ENCODE data around the gene AIRE.

DNA sequence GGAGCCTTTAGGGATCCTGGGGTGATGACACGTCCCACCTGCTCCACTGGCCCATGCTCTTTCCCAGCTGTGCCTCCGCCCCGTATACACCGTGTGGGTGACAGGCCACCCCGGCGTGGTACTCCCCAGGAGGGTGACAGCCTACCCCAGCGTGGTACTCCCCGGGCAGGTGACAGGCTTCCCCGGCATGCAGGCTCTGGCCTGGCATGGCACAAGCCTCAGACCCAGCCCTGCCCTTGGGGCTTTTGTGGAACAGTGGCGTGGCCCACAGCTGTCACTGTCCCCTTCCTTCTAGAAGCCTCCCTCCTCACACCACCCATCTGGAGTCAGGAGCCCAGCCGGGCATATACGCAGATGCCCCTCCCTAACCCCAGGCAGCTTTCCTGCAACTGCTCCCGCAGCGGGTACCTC, 9.5 kb downstream of the AIRE start:
- TF ChIP-seq EGR1 (IDR thresholded peaks at IDR 0.05) (no peak), CEBPB (IDR thresholded peaks at IDR 0.05) (no peak), EP300 (IDR thresholded peaks at IDR 0.05; ENCODE audit: borderline replicate concordance) (no peak), FOXM1 (IDR thresholded peaks at IDR 0.05; ENCODE audit: borderline replicate concordance, low read depth) (no peak), CREB1 (IDR thresholded peaks at IDR 0.05; ENCODE audit: low read depth) (no peak), RAD21 (IDR thresholded peaks at IDR 0.05; ENCODE audit: low read depth) (no peak), NFIC (IDR thresholded peaks at IDR 0.05) (no peak), TAF1 (IDR thresholded peaks at IDR 0.05; ENCODE audit: low read depth) (no peak), TCF12 (IDR thresholded peaks at IDR 0.05; ENCODE audit: low read depth) (no peak)
- TF ChIP-seq, protein P1, sequence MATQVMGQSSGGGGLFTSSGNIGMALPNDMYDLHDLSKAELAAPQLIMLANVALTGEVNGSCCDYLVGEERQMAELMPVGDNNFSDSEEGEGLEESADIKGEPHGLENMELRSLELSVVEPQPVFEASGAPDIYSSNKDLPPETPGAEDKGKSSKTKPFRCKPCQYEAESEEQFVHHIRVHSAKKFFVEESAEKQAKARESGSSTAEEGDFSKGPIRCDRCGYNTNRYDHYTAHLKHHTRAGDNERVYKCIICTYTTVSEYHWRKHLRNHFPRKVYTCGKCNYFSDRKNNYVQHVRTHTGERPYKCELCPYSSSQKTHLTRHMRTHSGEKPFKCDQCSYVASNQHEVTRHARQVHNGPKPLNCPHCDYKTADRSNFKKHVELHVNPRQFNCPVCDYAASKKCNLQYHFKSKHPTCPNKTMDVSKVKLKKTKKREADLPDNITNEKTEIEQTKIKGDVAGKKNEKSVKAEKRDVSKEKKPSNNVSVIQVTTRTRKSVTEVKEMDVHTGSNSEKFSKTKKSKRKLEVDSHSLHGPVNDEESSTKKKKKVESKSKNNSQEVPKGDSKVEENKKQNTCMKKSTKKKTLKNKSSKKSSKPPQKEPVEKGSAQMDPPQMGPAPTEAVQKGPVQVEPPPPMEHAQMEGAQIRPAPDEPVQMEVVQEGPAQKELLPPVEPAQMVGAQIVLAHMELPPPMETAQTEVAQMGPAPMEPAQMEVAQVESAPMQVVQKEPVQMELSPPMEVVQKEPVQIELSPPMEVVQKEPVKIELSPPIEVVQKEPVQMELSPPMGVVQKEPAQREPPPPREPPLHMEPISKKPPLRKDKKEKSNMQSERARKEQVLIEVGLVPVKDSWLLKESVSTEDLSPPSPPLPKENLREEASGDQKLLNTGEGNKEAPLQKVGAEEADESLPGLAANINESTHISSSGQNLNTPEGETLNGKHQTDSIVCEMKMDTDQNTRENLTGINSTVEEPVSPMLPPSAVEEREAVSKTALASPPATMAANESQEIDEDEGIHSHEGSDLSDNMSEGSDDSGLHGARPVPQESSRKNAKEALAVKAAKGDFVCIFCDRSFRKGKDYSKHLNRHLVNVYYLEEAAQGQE (IDR thresholded peaks at IDR 0.05; ENCODE audit: low read depth): no peak
- TF ChIP-seq, protein P2, sequence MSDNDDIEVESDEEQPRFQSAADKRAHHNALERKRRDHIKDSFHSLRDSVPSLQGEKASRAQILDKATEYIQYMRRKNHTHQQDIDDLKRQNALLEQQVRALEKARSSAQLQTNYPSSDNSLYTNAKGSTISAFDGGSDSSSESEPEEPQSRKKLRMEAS (IDR thresholded peaks at IDR 0.05): no peak
